Brain pericyte (primary cell): Measurements from ENCODE around the gene UNC45A.

Experiments used
- DNase-seq: peaks from one replicate; pipeline ENCODE4 v3.0.0-alpha.2; 2012; ENCODE audit warnings: low read depth, low spot score

Gene UNC45A

GRCh38 chr15:90946538-90946937 is 11.5 kb downstream of the UNC45A start:
- no peak for DNase-seq

GRCh38 chr15:90946941-90947576 is 12.0 kb downstream of the UNC45A start:
- DNase-seq, result no peak

GRCh38 chr15:90947577-90948357 is 12.7 kb downstream of the UNC45A start:
- DNase-seq, result no peak

- no peak for DNase-seq
Observed at GRCh38 chr15:90948506-90948905, 13.4 kb downstream of the UNC45A start.

GRCh38 chr15:90949979-90950675 is 15.0 kb downstream of the UNC45A start:
- no peak for DNase-seq

- DNase-seq, result no peak
Observed at GRCh38 chr15:90950676-90951075, 15.6 kb downstream of the UNC45A start.

- DNase-seq, result no peak
Observed at GRCh38 chr15:90952901-90953677, 18.0 kb downstream of the UNC45A start.

- DNase-seq, result no peak
Observed at GRCh38 chr15:90953947-90954711, 19.0 kb downstream of the UNC45A start.

- peak; percentile 78 for DNase-seq
Observed at GRCh38 chr15:90954712-90955623, 19.9 kb downstream of the UNC45A start, which contains the start of gene RCCD1. TSS of gene RCCD1 (plus strand) at chr15:90954884. CDS start at chr15:90956735, 1,851 bp downstream.

GRCh38 chr15:90955624-90956273 is 20.7 kb downstream of the UNC45A start:
- DNase-seq, result no peak

- DNase-seq, result no peak
Observed at GRCh38 chr15:90956274-90957030, 21.4 kb downstream of the UNC45A start.

- no peak for DNase-seq
Observed at GRCh38 chr15:90957031-90957790, 22.1 kb downstream of the UNC45A start.

- no peak for DNase-seq
Observed at GRCh38 chr15:90957791-90958190, 22.7 kb downstream of the UNC45A start.

GRCh38 chr15:90959028-90959595 is 24.0 kb downstream of the UNC45A start:
- DNase-seq, result no peak

GRCh38 chr15:90959894-90960293 is 24.8 kb downstream of the UNC45A start:
- no peak for DNase-seq

- DNase-seq, result no peak
Observed at GRCh38 chr15:90960298-90961091, 25.4 kb downstream of the UNC45A start.

- DNase-seq, result no peak
Observed at GRCh38 chr15:90962021-90962420, 26.9 kb downstream of the UNC45A start.
